SJSA1 (cell line): ENCODE measurements around the gene SYT15. TPM values are rescaled to one million over a fixed set of nuclear protein-coding genes. Genes with fewer than 3 reads are reported as not detected.
A peak's percentile ranks its signal among the peaks of the same experiment; 100 is the strongest.

Source experiments
- DNase-seq, 2 experiments: peaks; one replicate each; pipeline ENCODE4 v3.0.0-alpha.2; 2015 to 2020; ENCODE audit warnings: low spot score in 2 of 2, low read depth in 1 of 2
- H3K27ac ChIP-seq: fragments of 250-450 bp; sonication (Bioruptor Pico); 2 replicates; pipeline ENCODE4 v1.5.1; 2020; ENCODE audit warnings: mild to moderate bottlenecking, moderate library complexity
- H3K27me3 ChIP-seq: fragments of 250-450 bp; sonication (Bioruptor Pico); replicated peaks from 2 replicates; pipeline ENCODE4 v1.5.1; 2020; ENCODE audit warnings: mild to moderate bottlenecking, moderate library complexity
- H3K36me3 ChIP-seq: fragments of 250-450 bp; sonication (Bioruptor Pico); 2 replicates; pipeline ENCODE4 v1.5.1; 2020; ENCODE audit warnings: mild to moderate bottlenecking
- H3K4me1 ChIP-seq: fragments of 250-450 bp; sonication (Bioruptor Pico); replicated peaks from 2 replicates; pipeline ENCODE4 v1.6.1; 2021; ENCODE audit warnings: mild to moderate bottlenecking
- H3K4me3 ChIP-seq: fragments of 250-450 bp; sonication (Bioruptor Pico); 2 replicates; pipeline ENCODE4 v1.5.1; 2020; ENCODE audit warnings: mild to moderate bottlenecking
- H3K9me3 ChIP-seq: fragments of 250-450 bp; sonication (Bioruptor Pico); replicated peaks from 2 replicates; pipeline ENCODE4 v1.5.1; 2020; ENCODE audit warnings: mild to moderate bottlenecking
- total RNA-seq: library from RNA; depleted of rRNA; stranded (reverse); fragments of >200 nt; shearing (Covaris generic); gene quantifications from 2 replicates; pipeline ENCODE4 v1.2.3, GENCODE V29; 2014

The SYT15 gene
- total RNA-seq, 1 experiment from 2014 or later, result 5.2 TPM

GRCh38 chr10:46549171-46550075, 29.5 kb upstream of the SYT15 start:
- no peak overlapping the region for H3K4me3 ChIP-seq
- H3K27me3 ChIP-seq, result no peaks in the 10 kb centered on the region
- DNase-seq, result peak in 1 of 2 experiments; percentile 56
- no peak overlapping the region for H3K27ac ChIP-seq
- peaks cover 14% of the 10 kb centered on the region for H3K4me1 ChIP-seq
- peaks cover 38% of the 10 kb centered on the region for H3K36me3 ChIP-seq
- H3K9me3 ChIP-seq, result no peaks in the 10 kb centered on the region

DNA sequence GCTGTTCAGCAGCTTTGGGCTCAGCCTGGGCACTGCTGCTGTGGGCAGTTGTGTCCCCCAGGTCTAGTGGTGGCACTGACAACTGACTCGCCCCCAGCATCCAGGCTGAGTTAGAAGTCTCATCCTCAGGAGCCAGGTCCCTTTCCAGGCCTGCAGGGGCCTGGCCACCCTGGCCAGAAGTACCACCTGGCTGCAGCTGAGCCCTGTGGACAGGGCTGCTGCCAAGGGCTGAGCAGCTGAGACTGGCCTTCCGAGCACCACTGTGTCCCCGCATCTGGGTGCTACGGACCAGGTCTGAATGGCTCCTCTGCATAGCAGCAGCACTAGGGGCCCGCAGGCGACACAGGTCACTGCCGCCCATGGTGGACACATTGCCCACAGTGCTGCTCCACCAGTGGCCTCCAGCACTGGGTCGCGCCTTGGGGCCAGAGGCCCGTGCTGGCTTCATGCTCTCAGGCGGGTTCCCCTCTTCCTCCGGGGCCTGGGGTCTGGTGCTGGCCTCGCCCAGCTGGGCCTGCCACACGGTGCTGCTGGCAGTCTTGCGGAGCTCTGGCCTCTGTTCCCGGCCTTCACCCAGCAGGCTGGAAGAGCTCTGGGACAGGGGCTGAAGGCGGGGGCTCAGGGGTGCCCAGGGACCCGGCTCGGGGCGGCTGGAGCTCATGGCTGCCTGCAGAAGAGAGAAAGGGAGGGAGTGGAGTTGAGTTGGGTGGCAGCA, 28.7 kb upstream of the SYT15 start:
- Histone ChIP-seq H3K36me3 (peaks cover 30% of the 10 kb centered on the region), H3K4me3 (no peak overlapping the region), H3K9me3 (no peaks in the 10 kb centered on the region), H3K4me1 (peaks cover 11% of the 10 kb centered on the region), H3K27me3 (no peaks in the 10 kb centered on the region), H3K27ac (no peak overlapping the region)
- peak in 1 of 2 experiments; percentile 49 for DNase-seq

GRCh38 chr10:46550795-46551700, 27.9 kb upstream of the SYT15 start:
- Histone ChIP-seq H3K9me3 (no peaks in the 10 kb centered on the region), H3K27ac (no peak overlapping the region), H3K4me3 (no peak overlapping the region), H3K4me1 (peaks cover 11% of the 10 kb centered on the region), H3K36me3 (peaks cover 22% of the 10 kb centered on the region), H3K27me3 (no peaks in the 10 kb centered on the region)
- peak in 1 of 2 experiments; percentile 42 for DNase-seq

DNA sequence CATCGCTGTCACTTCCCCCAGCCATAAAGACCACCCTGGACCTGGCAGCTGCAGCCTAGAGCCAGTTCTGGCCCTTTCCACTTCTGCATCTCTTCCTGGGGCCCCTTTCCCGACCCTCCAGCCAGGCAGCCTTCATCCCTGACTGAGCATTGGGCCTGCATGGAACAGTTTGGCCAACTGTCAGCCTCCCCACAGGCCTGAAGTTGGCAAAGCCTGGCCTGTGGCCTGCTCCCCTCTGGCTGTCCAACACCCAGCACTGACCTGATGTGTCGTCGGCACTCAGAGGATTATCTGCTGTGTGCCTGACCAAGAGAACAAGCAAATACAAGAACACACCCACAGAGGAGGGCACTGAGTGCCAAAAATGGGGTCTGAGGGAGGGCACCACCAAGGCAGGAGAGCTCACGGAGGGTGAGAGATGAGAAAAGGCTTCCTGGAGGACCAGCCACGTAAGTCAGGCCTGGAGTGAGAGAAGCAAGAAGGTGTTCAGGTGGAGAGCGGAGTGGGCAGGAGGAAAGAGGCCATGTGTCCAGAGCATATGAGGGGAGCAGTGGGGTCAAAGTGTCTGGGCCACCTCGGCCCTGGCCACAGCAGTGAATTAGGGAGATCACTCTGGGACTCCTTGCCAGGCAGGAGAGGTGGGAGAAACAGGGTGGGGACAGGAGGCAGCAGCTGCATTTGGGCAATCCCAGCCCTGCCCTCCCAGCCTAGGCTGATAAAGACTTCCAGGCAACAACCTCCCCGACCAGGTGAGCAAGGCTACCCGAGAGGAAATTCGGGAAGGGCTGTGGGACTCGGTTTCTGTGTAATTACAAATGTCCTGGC, 27.0 kb upstream of the SYT15 start:
- Histone ChIP-seq H3K4me3 (no peak overlapping the region), H3K27me3 (no peaks in the 10 kb centered on the region), H3K9me3 (no peaks in the 10 kb centered on the region), H3K36me3 (peaks cover 14% of the 10 kb centered on the region), H3K27ac (no peak overlapping the region), H3K4me1 (peaks cover 16% of the 10 kb centered on the region)
- peak in 1 of 2 experiments; percentile 48 for DNase-seq

DNA sequence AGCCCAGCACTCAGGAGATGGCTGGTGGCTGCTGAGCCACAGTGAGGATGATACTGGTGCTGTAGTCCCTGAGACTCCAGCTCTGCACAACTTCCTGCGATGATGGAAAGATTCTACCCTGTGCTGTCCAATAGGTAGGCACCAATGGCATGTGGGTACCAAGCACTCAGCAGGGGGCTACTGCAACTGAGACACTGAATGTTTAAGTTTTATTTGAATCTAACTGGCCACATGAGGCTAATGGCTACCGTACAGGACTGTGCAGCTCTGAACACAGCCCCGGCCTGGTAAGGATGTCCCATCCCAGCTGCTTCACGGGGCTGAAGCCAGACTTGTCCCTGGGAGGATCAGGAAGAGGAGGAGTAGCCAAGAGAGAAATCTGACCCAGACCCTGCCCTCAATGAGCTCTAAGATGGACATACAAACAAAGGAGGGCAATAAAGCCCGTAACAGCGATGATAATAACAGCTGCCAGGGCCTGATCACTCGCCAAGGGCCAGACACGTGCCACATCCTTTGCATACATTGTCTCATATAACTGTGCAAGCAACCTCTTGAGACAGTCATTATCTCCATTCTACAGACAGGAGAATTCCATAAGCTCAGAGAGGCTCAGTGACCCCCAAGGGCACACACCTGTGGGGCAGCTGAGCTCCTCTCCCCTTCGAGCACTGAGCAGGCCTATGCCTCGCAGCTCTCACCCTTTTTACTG, 26.2 kb upstream of the SYT15 start:
- Histone ChIP-seq H3K9me3 (no peaks in the 10 kb centered on the region), H3K4me3 (no peak overlapping the region), H3K27me3 (no peaks in the 10 kb centered on the region), H3K36me3 (peaks cover 7% of the 10 kb centered on the region; the same call in 1 of the 2 replicates), H3K4me1 (peaks cover 11% of the 10 kb centered on the region), H3K27ac (no peak overlapping the region)
- peak in 1 of 2 experiments; percentile 45 for DNase-seq

- H3K9me3 ChIP-seq, result 0 out of 2 replicates have a peak, but pooled peaks cover under 1% of the 10 kb centered on the region
- DNase-seq, result peak in 1 of 2 experiments; percentile 46
- peaks cover 4% of the 10 kb centered on the region; the same call in 1 of the 2 replicates for H3K36me3 ChIP-seq
- H3K27ac ChIP-seq, result no peak overlapping the region
- H3K4me1 ChIP-seq, result peaks cover 5% of the 10 kb centered on the region
- H3K27me3 ChIP-seq, result no peaks in the 10 kb centered on the region
- H3K4me3 ChIP-seq, result no peak overlapping the region
Measured at GRCh38 chr10:46553238-46554049, 25.5 kb upstream of the SYT15 start.

GRCh38 chr10:46554166-46554781, 24.7 kb upstream of the SYT15 start:
- H3K36me3 ChIP-seq, result no peaks in the 10 kb centered on the region
- no peak overlapping the region for H3K4me3 ChIP-seq
- DNase-seq, result no peak
- peaks cover 5% of the 10 kb centered on the region for H3K4me1 ChIP-seq
- 0 out of 2 replicates have a peak, but pooled peaks cover 2% of the 10 kb centered on the region for H3K9me3 ChIP-seq
- no peaks in the 10 kb centered on the region for H3K27me3 ChIP-seq
- no peak overlapping the region for H3K27ac ChIP-seq

- H3K36me3 ChIP-seq, result no peaks in the 10 kb centered on the region
- peaks cover 5% of the 10 kb centered on the region for H3K4me1 ChIP-seq
- H3K4me3 ChIP-seq, result no peak overlapping the region
- H3K27ac ChIP-seq, result no peak overlapping the region
- H3K27me3 ChIP-seq, result no peaks in the 10 kb centered on the region
- DNase-seq, result no peak
- 0 out of 2 replicates have a peak, but pooled peaks cover 2% of the 10 kb centered on the region for H3K9me3 ChIP-seq
Measured at GRCh38 chr10:46555366-46555712, 23.6 kb upstream of the SYT15 start.

- H3K36me3 ChIP-seq, result no peaks in the 10 kb centered on the region
- no peaks in the 10 kb centered on the region for H3K27me3 ChIP-seq
- peaks cover 5% of the 10 kb centered on the region for H3K4me1 ChIP-seq
- H3K4me3 ChIP-seq, result peak overlapping the region; percentile 21
- peak in 1 of 2 experiments; percentile 59 for DNase-seq
- H3K9me3 ChIP-seq, result 0 out of 2 replicates have a peak, but pooled peaks cover 2% of the 10 kb centered on the region
- H3K27ac ChIP-seq, result no peak overlapping the region
Measured at GRCh38 chr10:46555713-46556514, 23.0 kb upstream of the SYT15 start.

DNA sequence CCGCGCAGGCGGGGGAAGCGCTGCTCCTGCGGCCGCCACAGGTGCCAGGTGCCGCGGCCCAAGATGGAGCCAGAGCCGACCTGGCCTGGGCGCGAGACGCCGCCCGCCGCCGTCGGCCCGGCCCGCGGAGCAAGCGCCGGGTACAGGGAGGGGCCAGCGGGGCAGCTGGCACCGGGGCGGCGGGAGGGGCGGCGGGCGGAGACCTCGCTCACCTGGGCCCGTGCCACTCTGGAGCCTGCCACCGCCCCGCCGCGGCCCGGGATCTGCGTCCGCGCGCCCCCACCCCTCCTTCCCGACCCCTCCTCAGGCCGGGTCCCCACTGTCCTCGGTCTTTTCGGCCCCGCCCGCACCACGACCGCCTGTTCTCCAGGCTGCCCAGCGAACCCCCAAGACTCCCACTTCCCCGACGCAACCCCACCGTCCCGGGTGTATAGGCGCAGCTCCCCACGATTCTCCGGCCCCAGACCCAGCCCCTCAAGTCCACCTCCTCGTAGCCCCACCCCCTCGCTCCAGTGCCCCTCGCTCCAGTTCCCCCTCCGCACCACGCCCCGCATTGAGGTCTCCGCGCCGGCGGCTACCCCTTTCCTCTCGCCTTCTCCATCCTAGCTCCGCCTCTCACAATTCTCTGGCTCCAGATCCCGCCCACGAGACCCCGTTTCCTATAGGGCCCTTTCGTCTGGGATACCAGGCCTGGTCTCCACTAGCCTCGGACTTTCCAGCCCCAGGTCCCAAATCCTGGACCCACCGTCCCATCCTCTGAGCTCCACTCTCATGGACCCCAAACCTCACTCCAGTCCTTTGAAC, 22.2 kb upstream of the SYT15 start, which contains the start of gene GPRIN2:
Gene GPRIN2, minus strand, starts transcription at position 144 of the 804 bp plus-strand sequence. CDS start 5,922 bp downstream, outside the sequence.
- no peaks in the 10 kb centered on the region for H3K36me3 ChIP-seq
- H3K9me3 ChIP-seq, result 0 out of 2 replicates have a peak, but pooled peaks cover 2% of the 10 kb centered on the region
- no peak within 1 kb of the TSS for H3K27ac ChIP-seq
- H3K27me3 ChIP-seq, result peaks cover 4% of the 10 kb centered on the region; the same call in 1 of the 2 replicates
- peak in 1 of 2 experiments; percentile 57 for DNase-seq
- peak within 1 kb of the TSS; percentile 21 for H3K4me3 ChIP-seq
- H3K4me1 ChIP-seq, result peaks cover 5% of the 10 kb centered on the region
